ENCODE data around the gene SLC13A5. TPM values are rescaled to one million over a fixed set of nuclear protein-coding genes. Genes with fewer than 3 reads are reported as not detected.

SLC13A5 gene
- total RNA-seq, 4 donors from 2014 or later = 0.29 to 2.3 (median 1.3) TPM

DNA sequence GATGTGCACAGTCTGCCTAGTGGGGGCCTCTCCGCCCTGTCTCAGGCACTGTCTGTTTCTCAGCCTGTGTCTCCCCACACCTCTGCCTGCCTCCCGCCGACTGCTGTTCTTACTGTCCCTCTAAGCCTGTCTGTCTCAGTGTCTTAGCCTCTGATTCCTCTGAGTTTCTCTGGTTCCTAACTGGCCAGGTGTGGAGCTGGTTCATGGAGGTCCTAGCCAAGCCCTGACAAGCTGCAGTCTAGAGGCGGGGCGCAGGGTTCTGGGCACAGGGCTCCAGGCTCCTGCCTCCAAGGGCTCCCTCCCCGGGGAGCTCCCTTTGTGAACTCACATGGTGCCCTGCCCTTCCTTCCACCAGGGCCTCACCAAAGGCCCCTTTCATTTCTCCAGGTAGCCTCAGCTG lies 42.2 kb downstream of the SLC13A5 start:
- TF ChIP-seq POLR2A (IDR thresholded peaks at IDR 0.05) = no peak
- TF ChIP-seq, protein P1, sequence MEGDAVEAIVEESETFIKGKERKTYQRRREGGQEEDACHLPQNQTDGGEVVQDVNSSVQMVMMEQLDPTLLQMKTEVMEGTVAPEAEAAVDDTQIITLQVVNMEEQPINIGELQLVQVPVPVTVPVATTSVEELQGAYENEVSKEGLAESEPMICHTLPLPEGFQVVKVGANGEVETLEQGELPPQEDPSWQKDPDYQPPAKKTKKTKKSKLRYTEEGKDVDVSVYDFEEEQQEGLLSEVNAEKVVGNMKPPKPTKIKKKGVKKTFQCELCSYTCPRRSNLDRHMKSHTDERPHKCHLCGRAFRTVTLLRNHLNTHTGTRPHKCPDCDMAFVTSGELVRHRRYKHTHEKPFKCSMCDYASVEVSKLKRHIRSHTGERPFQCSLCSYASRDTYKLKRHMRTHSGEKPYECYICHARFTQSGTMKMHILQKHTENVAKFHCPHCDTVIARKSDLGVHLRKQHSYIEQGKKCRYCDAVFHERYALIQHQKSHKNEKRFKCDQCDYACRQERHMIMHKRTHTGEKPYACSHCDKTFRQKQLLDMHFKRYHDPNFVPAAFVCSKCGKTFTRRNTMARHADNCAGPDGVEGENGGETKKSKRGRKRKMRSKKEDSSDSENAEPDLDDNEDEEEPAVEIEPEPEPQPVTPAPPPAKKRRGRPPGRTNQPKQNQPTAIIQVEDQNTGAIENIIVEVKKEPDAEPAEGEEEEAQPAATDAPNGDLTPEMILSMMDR (IDR thresholded peaks at IDR 0.05) = no peak
- DNase-seq = no peak
- Histone ChIP-seq H3K27ac (peak overlapping the region; percentile 31 to 90 (median 79)), H3K27me3 (no peaks in the 10 kb centered on the region), H3K4me3 (no peak overlapping the region), H3K9me3 (no peaks in the 10 kb centered on the region), H3K36me3 (no peaks in the 10 kb centered on the region), H3K4me1 (peaks cover 11 to 64% (median 14%) of the 10 kb centered on the region in 3 donors)
- intact Hi-C loops (cut with DNase I) = no loop called here
- 59 to 63% methylated on average over 5 to 6 of the region's 6 CpGs for WGBS, 2 donors

DNA sequence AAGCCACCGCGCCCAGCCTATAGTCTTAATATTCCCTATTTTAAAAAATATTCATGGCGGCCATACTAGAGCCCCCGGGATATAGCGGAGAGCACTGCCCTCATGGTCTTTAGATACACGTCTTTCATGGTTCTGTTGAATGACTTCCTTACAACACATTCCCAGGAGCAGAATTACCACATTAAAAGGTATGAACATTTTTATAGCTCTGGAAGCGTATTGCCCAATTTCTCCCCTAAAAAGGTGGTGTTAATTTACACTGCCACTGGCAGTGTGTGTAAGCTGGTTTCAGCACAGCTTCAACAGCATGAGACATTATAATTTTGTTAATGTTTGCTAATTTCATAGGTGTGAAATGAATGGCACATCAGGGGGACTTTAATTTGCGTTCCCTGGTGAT lies 42.6 kb downstream of the SLC13A5 start:
- Histone ChIP-seq H3K4me3 (no peak overlapping the region), H3K27ac (peak overlapping the region; percentile 31 to 90 (median 79)), H3K9me3 (no peaks in the 10 kb centered on the region), H3K27me3 (no peaks in the 10 kb centered on the region), H3K36me3 (no peaks in the 10 kb centered on the region), H3K4me1 (peaks cover 11 to 68% (median 14%) of the 10 kb centered on the region in 3 donors)
- intact Hi-C loops (cut with DNase I) = no loop called here
- DNase-seq = no peak
- TF ChIP-seq, protein P1 (IDR thresholded peaks at IDR 0.05) = no peak
- no peak for TF ChIP-seq POLR2A (IDR thresholded peaks at IDR 0.05)
- whole genome bisulfite sequencing, 2 donors = 83 to 86% methylated on average over 8 of the region's 8 CpGs

DNA sequence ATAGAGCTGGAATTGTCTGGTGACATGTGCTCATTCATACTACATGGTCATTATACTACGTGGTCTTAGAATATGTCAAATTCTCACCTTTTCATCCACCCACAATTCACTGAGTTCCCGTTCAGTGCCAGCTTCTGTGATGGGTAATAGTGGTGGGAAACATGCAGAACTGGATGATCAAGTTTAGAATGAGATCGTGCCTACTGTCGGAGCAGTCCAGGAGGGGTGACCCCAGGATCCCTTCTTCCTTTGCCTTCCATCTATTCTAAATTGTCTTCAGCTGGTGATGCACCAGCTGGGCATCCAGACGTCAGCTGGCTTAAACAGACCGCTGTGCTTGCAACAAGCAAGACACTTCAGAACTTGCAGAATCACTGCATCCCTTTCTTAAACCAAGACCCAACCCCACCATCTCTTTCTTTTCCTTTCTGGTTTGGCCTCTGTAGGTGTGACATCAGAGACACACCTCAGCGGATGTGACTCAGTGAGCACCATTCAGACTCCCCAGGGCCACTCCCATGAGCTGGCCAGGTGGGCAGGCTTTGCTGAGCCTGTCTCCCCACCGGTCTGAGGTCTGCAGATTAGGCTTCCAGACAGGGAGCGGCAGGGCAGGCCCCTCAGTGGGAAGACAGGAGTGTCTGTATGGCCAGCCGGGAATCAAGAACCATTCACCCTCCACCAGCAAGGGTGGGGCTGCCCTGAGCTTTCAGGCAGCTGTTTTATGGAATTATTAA lies 43.5 kb downstream of the SLC13A5 start:
- Histone ChIP-seq H3K4me3 (peak overlapping the region in 1 of 4 donors; percentile 16), H3K36me3 (no peaks in the 10 kb centered on the region), H3K27ac (peak overlapping the region; percentile 73 to 90 (median 80)), H3K27me3 (no peaks in the 10 kb centered on the region), H3K9me3 (no peaks in the 10 kb centered on the region), H3K4me1 (peaks cover 11 to 62% (median 14%) of the 10 kb centered on the region in 3 donors)
- intact Hi-C loops (cut with DNase I) = loop anchor here (10.0 kb wide), 2 partner anchors 175 to 335 kb away; no protein-coding TSS in a partner anchor
- WGBS, 2 donors = 35 to 38% methylated on average over 8 to 9 of the region's 10 CpGs
- DNase-seq = no peak
- no peak for TF ChIP-seq POLR2A (IDR thresholded peaks at IDR 0.05)
- TF ChIP-seq, protein P1 (IDR thresholded peaks at IDR 0.05) = no peak

DNA sequence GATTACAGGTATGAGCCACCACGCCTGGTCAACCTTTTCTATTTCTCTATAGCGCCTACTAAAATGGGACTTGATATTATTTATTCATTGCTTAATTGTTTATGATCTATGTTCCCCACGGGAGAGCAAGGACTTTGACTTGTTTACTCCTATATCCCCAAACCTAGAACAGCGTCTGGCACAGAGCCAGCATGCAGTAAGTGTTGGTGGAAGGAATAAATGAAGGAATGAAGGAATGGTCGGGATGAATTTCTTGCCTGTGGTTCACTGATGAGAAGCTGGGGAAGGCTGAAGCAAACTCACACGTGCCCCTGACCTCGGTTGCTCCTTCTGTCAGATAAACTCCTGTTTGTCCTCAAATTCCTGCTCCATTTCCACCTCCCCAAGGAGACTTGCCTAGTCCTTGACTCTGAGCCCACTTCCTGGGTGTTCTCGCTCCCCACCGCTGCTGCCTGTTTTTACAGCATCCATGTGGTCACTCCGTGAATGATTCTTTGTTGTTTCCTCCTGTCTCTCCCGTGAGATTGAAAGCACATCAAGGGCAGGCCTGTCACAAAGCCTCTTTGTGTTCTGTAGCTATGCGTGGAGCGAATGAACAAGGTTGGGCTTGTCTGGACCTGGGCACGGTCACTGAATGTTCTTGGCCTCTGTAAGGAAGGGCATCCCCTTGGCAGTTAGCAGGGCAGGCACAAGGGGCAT lies 44.3 kb downstream of the SLC13A5 start:
- TF ChIP-seq POLR2A (IDR thresholded peaks at IDR 0.05) = no peak
- TF ChIP-seq, protein P1 (IDR thresholded peaks at IDR 0.05) = no peak
- Histone ChIP-seq H3K36me3 (no peaks in the 10 kb centered on the region), H3K9me3 (no peaks in the 10 kb centered on the region), H3K4me1 (peaks cover 11 to 62% (median 14%) of the 10 kb centered on the region in 3 donors), H3K27me3 (no peaks in the 10 kb centered on the region), H3K27ac (peak overlapping the region; percentile 73 to 90 (median 80)), H3K4me3 (no peak overlapping the region)
- intact Hi-C loops (cut with DNase I) = loop anchor here (10.0 kb wide), 2 partner anchors 176 to 336 kb away; no protein-coding TSS in a partner anchor
- DNase-seq = no peak
- 52 to 54% methylated on average over 13 to 14 of the region's 14 CpGs for WGBS, 2 donors

DNA sequence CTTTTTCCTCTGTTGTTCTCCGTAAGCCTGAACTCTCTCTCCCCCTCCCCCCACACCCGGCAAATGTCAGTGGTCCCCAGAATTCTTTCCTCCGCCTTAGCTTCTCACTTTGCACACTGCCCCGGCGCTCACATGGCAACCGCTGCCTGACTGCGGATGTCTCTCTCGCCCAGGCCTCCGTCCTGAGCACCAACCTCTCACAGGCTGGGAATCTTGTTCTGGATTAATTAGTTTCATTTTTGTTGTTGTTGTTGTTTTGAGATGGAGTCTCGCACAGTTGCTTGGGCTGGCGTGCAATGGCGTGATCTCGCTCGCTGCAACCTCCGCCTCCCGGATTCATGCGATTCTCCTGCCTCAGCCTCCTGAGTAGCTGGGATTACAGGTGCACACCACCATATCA lies 45.0 kb downstream of the SLC13A5 start:
- intact Hi-C loops (cut with DNase I) = loop anchor here (10.0 kb wide), 2 partner anchors 177 to 337 kb away; no protein-coding TSS in a partner anchor
- Histone ChIP-seq H3K9me3 (no peaks in the 10 kb centered on the region), H3K27ac (peak overlapping the region in 3 of 4 donors; percentile 75 to 90 (median 85)), H3K4me3 (no peak overlapping the region), H3K36me3 (no peaks in the 10 kb centered on the region), H3K27me3 (no peaks in the 10 kb centered on the region), H3K4me1 (peaks cover 11 to 62% (median 14%) of the 10 kb centered on the region in 3 donors)
- no peak for DNase-seq
- TF ChIP-seq, protein P1 (IDR thresholded peaks at IDR 0.05) = no peak
- no peak for TF ChIP-seq POLR2A (IDR thresholded peaks at IDR 0.05)
- WGBS, 2 donors = 89 to 94% methylated on average over 17 of the region's 17 CpGs
